ENCODE data around the gene C16orf78. TPM values are rescaled to one million over a fixed set of nuclear protein-coding genes. Genes with fewer than 3 reads are reported as not detected.

C16orf78 gene
- polyA plus RNA-seq, 3 donors: not detected

DNA sequence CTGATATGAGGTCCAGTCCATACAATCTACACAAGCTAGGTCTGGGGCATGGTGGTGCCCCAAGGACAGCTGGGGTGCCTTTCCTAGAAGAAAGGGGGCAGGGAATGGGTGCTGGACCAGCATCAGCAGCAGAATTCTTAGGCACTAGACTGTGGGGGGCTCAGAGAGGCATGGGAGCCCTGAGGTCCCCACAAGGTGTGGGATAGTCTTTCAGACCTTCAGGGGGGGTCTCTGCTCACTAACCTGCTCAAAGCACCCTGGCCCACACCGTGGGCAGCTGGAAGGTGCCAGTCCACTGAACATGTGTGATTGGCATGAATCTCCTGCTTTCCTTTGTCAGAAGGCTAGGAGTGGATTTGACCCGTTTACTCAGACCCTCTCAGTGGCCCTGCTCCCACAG, 26.1 kb upstream of the C16orf78 start:
- intact Hi-C loops (cut with micrococcal nuclease): no loop called here
- no peaks in the 10 kb centered on the region for H3K36me3 ChIP-seq (replicated peaks in 1 of 2; ENCODE audit: control insufficient read depth in 1 of 2, insufficient read depth in 2 of 2, low read length in 2 of 2)
- Mint-ChIP-seq H3K4me1 (no peaks in the 10 kb centered on the region), H3K4me3 (no peak overlapping the region), H3K36me3 (no peaks in the 10 kb centered on the region), H3K9me3 (no peaks in the 10 kb centered on the region), H3K27me3 (ENCODE audit: low read depth in 3 of 3) (peaks cover 6 to 16% (median 13%) of the 10 kb centered on the region in 3 donors), H3K27ac (no peak overlapping the region)
- 60% methylated on average over 2 of the region's 2 CpGs for WGBS (ENCODE audit: insufficient coverage)
- TF ChIP-seq, protein P1, sequence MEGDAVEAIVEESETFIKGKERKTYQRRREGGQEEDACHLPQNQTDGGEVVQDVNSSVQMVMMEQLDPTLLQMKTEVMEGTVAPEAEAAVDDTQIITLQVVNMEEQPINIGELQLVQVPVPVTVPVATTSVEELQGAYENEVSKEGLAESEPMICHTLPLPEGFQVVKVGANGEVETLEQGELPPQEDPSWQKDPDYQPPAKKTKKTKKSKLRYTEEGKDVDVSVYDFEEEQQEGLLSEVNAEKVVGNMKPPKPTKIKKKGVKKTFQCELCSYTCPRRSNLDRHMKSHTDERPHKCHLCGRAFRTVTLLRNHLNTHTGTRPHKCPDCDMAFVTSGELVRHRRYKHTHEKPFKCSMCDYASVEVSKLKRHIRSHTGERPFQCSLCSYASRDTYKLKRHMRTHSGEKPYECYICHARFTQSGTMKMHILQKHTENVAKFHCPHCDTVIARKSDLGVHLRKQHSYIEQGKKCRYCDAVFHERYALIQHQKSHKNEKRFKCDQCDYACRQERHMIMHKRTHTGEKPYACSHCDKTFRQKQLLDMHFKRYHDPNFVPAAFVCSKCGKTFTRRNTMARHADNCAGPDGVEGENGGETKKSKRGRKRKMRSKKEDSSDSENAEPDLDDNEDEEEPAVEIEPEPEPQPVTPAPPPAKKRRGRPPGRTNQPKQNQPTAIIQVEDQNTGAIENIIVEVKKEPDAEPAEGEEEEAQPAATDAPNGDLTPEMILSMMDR (IDR thresholded peaks at IDR 0.05): no peak
- H3K9ac ChIP-seq (ENCODE audit: insufficient read depth, low read length, poor library complexity, severe bottlenecking): no peak overlapping the region
- H3K79me2 ChIP-seq (ENCODE audit: insufficient read depth, low read length): no peaks in the 10 kb centered on the region
- H3K9me3 ChIP-seq (replicated peaks in 1 of 2; ENCODE audit: control insufficient read depth in 1 of 2, insufficient read depth in 1 of 2, low read length in 2 of 2): no peaks in the 10 kb centered on the region
- H3K4me1 ChIP-seq (ENCODE audit: control insufficient read depth in 1 of 2, insufficient read depth in 2 of 2, low read length in 2 of 2): no peaks in the 10 kb centered on the region
- no peak overlapping the region for H3K27ac ChIP-seq (ENCODE audit: low read depth in 1 of 2, low read length in 2 of 2)
- no peak overlapping the region for H2AFZ ChIP-seq (ENCODE audit: insufficient read depth, low read depth, low read length, poor library complexity, severe bottlenecking)
- H3K27me3 ChIP-seq (ENCODE audit: control insufficient read depth in 2 of 2, insufficient read depth in 2 of 2, low read length in 2 of 2): no peaks in the 10 kb centered on the region
- no peak overlapping the region for H3K4me2 ChIP-seq (replicated peaks; ENCODE audit: extremely low read depth, low read length, poor library complexity, severe bottlenecking)
- no peaks in the 10 kb centered on the region for H4K20me1 ChIP-seq (ENCODE audit: insufficient read depth, low read length)
- no peak for DNase-seq
- no peak overlapping the region for H3K4me3 ChIP-seq (replicated peaks in 1 of 3; ENCODE audit: low read depth in 2 of 3, low read length in 3 of 3)

DNA sequence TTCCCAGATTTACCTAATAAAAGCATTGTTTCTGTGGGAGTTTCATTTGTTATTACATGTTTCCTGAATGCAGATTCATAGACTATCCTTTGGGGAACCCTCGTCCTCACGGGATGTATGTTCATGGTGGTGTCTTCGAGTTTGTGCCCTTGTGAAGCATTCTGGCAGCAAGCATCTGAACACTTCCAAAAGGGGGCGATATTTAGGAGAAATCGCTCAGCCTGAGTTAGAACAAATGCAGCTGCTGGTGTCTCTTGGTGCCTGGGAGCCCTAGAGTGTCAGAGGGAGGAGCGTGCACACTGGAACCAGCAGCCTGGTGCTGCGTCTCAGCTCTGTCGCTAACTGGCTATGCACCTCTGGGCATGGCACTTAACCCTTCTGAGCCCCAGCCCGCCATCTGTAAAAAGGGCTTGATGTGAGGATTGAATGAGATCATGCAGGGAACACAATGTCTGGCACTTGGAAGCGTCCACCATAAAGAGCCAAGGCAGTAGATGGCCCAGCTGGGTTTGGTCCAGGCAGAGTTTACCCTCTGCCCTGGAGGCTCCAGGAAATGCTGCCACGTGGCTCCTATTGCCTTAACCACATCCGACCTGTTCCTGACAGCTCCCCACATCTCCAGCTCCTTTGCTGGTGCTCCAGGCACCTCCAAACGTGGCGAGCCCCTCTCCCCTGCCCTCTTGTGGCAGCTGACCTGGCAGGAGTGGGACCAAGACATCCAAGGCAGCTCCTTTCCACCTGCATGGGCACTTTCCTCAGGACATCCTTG, 25.0 kb upstream of the C16orf78 start:
- Histone ChIP-seq H3K4me2 (replicated peaks; ENCODE audit: extremely low read depth, low read length, poor library complexity, severe bottlenecking) (no peak overlapping the region), H3K27me3 (ENCODE audit: control insufficient read depth in 2 of 2, insufficient read depth in 2 of 2, low read length in 2 of 2) (no peaks in the 10 kb centered on the region), H3K4me1 (ENCODE audit: control insufficient read depth in 1 of 2, insufficient read depth in 2 of 2, low read length in 2 of 2) (no peaks in the 10 kb centered on the region), H3K4me3 (replicated peaks in 1 of 3; ENCODE audit: low read depth in 2 of 3, low read length in 3 of 3) (no peak overlapping the region), H3K9ac (ENCODE audit: insufficient read depth, low read length, poor library complexity, severe bottlenecking) (no peak overlapping the region), H3K36me3 (replicated peaks in 1 of 2; ENCODE audit: control insufficient read depth in 1 of 2, insufficient read depth in 2 of 2, low read length in 2 of 2) (no peaks in the 10 kb centered on the region), H3K9me3 (replicated peaks in 1 of 2; ENCODE audit: control insufficient read depth in 1 of 2, insufficient read depth in 1 of 2, low read length in 2 of 2) (no peaks in the 10 kb centered on the region), H3K27ac (ENCODE audit: low read depth in 1 of 2, low read length in 2 of 2) (no peak overlapping the region), H2AFZ (ENCODE audit: insufficient read depth, low read depth, low read length, poor library complexity, severe bottlenecking) (no peak overlapping the region), H3K79me2 (ENCODE audit: insufficient read depth, low read length) (no peaks in the 10 kb centered on the region), H4K20me1 (ENCODE audit: insufficient read depth, low read length) (no peaks in the 10 kb centered on the region)
- TF ChIP-seq, protein P1 (IDR thresholded peaks at IDR 0.05): no peak
- peaks cover 6 to 13% (median 11%) of the 10 kb centered on the region in 3 donors for H3K27me3 Mint-ChIP-seq (ENCODE audit: low read depth in 3 of 3)
- 38% methylated on average over 11 of the region's 14 CpGs for WGBS (ENCODE audit: insufficient coverage)
- H3K4me3 Mint-ChIP-seq: no peak overlapping the region
- no peaks in the 10 kb centered on the region for H3K4me1 Mint-ChIP-seq
- H3K9me3 Mint-ChIP-seq: no peaks in the 10 kb centered on the region
- H3K36me3 Mint-ChIP-seq: no peaks in the 10 kb centered on the region
- intact Hi-C loops (cut with micrococcal nuclease): no loop called here
- DNase-seq: no peak
- no peak overlapping the region for H3K27ac Mint-ChIP-seq
